GM21423 (cell line): ENCODE measurements around the gene CACNA1D.
"Not testable (repeated sequence)": the region's sequence is repeated elsewhere in the genome, so short reads cannot be mapped to it uniquely, and the experiment has no call there.

Experiments used
- ATAC-seq: cut with Tn5 transposase; IDR thresholded peaks from one replicate; pipeline ENCODE4 v1.9.1; 2021; ENCODE audit warnings: mild to moderate bottlenecking, moderate library complexity; ENCODE audit not compliant: unreplicated experiment

The CACNA1D gene

DNA sequence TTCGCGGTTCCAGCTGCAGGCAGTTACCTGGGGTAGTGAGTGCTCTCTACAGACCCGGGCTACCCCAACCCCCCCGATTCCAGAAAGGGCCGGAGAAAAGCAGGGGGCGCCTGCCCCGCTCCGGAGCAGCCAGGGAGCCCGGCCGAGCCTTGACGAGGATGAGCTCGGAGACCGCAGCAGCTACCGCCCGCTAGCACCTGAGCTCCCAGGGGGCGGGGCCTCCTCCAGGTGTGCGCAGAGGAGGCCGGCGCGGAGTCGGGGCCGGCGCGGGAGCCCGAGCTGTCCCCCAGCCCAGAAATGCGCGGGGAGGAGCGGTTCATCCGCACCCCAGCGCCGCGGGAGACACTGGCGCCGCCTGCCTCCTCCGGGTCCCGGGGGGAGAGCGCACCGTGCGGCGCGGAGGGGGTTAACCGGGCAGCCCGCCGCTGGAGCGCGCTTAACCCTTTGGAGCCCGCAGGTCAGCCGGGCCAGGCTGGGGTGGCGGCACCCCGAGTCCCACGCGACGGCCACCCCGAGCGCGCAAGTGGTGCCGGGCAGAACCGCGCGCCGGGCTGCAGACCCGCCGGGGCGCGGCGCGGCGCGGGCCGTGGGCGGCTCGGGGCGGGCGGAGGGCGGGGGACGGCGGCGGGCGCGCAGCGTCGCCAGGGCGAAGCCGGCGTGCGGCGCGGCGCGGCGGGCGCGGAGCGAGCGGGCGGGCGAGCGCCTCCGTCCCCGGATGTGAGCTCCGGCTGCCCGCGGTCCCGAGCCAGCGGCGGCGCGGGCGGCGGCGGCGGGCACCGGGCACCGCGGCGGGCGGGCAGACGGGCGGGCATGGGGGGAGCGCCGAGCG, at the start of gene CACNA1D:
TSS of gene CACNA1D (plus strand) at position 649 of the 829 bp plus-strand sequence. CDS start 556 bp downstream, outside the sequence.
- ATAC-seq = no peak

DNA sequence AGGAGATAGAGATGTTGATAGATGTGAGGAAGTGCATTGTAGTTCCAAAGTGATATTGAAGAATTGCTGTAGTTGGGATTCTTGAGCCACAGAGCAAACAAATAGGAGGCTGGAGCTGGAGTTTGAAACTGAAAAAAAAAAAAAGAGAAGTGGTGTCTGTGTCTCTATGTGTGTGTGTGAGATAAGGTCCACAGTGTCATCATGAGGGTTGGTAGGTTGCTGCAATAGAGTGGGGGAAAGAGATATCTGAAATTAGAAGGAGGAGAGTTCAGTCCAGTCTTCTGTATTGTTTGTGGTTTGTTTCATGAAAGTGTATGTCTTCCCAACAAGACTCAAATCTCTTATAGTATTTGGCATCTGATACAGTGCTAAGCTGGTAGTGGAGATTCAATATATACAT, 37.3 kb upstream of the CACNA1D start:
- ATAC-seq = no peak

DNA sequence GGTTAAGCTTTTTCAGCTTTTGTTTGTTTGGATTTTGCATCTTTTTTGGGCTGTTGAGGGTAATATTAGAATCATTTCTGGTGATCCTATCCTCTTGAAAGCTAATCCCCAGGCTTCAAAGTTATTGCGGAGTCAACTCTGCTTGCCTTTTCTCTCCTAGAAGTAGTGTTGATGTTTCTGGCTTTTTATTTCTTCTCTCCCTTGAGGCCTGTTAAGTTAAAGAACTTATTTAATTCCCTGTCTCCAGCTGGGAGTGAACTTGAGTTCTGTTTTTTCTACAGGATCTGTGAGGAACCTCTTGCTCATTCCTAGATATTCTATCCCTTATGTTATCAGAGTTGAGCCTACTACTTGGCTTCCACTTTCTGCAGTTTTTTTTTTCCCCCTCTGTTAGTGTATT, 34.1 kb upstream of the CACNA1D start:
- no peak for ATAC-seq

DNA sequence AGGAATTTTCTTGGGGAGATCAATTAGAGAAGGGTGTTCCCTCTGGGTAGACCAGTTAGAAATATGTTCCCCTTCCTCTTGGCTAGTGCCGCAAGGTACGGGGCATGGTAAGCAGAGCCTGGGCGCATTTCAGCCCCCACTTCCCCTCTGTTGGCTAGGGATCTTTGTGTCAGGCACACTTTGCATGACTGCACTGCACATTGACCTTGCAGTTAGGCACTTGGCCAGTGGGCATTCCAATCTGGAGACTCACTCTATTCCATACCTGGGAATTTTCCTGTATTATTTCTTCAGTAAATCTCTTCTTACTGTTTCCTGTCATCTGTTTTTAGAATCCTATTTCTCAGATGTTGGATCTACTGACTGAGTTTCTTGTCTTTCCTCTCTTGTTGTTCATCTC, 30.0 kb upstream of the CACNA1D start:
- no peak for ATAC-seq

DNA sequence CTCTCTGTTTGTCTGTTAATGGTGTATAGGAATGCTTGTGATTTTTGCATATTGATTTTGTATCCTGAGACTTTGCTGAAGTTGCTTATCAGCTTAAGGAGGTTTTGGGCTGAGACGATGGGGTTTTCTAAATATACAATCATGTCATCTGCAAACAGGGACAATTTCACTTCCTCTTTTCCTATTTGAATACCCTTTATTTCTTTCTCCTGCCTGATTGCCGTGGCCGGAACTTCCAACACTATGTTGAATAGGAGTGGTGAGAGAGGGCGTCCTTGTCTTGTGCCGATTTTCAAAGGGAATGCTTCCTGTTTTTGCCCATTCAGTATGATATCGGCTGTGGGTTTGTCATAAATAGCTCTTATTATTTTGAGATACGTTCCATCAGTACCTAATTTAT, 24.7 kb upstream of the CACNA1D start:
- ATAC-seq = not testable (repeated sequence)

DNA sequence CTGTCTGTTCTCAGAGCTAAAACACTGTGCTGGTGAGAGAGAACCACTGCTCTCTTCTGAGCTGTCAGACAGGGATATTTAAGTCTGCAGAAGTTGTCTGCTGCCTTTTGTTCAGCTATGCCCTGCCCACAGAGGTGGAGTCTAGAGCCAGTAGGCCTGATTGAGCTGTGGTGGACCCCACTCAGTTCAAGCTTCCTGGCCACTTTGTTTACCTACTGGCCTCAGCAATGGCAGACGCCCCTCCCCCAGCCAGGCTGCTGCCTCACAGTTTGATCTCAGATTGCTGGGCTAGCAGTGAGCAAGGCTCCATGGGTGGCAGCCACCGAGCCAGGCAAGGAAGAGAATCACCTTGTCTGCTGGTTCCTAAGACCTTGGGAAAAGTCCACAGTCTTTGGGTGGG, 21.0 kb upstream of the CACNA1D start:
- ATAC-seq = no peak

DNA sequence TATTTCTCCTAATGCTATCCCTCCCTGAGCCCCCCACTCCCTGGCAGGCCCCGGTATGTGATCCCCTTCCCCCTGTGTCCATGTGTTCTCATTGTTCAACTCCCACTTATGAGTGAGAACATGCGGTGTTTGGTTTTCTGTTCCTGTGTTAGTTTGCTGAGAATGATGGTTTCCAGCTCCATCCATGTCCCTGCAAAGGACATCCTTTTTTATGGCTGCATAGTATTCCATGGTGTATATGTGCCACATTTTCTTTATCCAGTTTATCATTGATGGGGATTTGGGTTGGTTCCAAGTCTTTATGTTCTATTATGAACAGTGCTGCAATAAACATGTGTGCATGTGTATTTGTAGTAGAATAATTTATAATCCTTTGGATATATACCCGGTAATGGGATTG, 18.0 kb upstream of the CACNA1D start:
- not testable (repeated sequence) for ATAC-seq

DNA sequence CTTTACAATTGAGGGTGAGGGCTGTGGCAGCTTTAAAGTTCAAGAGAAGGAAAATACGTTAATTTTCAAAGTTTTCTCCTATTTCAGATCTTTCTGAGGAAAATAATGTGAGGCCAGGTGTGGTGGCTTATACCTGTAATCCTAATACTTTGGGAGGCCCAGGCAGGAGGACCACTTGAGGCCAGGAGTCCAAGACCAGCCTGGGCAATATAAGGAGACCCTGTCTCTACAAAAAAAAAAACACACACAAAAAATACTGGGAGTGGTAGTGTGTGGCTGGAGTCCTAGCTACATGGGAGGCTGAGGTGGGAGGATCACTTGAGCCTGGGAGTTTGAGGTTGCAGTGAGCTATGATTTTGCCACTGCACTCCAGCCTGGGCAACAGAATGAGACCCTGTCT, 16.7 kb upstream of the CACNA1D start:
- ATAC-seq = not testable (repeated sequence)

DNA sequence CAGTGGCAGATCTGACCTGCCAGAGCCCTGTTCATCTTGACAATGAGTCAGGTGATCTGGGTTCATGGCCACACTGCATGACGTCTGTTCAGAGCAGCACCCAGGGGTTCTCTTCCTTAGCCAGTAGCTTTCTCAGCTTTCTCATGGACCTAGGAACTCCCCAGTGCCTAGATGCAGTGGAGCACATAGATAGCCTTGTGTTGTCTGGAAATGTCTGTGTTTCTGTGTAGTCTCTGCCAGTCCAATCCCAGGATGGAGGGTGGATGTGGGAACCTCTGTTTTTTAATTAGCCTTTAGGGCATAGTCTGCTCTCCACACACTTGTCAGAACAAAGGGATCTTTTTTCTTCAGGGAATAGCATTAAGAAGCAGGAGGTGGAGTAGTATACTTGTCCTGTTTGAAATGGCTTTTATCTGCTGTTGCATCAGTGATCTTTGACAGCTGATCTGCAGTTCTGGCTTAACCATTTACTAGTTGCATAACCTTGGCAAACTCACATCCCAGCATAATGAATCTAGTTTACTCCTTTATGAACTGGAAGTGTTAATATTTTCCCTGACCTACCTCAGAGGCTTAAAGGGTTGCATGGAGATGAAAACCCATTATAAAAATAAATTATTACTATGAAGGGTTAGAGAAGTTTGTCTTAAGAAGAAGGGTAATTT, 16.1 kb upstream of the CACNA1D start:
- no peak for ATAC-seq

DNA sequence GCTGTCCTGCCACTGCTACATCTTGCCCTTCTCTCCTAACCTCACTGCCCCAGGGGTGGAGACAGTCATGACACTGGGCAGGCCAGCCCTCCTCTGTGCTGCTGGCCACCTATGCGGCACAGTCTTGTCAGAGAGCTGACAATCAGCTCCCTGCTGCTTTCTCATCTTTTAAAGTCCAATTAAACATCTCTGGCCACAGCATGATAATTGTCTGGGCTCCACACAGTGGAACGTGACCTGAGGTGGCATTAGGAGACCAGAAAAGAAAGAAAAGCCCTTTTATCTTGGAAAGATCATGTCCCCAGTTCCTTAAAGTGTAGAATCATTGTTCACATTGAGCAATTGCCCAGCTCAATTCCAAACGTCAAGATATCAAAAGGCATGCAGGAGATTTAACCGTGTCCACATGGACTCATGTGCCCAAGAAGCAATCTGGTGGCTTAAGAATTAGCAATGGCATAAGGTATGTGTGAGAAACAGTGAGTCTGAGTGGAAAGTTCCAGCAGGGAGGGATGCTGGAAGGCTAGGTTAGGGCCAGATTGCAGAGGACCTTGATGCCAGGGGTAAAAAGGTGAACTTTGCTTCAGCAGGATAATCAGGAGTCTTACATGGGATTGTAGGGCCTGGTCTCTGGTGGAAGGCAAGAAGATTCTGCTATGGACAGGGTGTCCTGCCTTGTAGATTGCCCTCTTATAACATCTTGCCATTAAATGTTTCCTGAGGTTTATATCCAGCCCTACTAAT, 15.3 kb upstream of the CACNA1D start:
- ATAC-seq = no peak

DNA sequence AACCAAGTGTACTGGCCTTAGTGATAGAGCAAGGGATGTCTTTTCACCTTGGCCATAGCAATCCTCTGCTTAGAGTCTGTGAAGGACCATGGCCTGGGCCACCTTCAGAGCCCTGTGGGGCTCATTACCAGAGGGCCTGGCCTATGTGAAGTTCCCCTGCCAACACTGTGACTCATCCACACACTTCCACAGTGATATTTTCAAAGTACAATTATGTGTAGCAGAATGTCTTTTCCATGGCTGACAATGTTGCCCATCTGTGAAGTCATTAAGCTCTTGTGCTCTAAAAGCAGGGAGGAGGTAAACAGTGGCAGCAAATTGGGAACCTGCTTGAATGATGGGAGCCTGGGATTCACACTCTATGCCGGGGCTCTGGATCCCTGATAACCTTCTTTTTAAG, 12.2 kb upstream of the CACNA1D start:
- no peak for ATAC-seq

DNA sequence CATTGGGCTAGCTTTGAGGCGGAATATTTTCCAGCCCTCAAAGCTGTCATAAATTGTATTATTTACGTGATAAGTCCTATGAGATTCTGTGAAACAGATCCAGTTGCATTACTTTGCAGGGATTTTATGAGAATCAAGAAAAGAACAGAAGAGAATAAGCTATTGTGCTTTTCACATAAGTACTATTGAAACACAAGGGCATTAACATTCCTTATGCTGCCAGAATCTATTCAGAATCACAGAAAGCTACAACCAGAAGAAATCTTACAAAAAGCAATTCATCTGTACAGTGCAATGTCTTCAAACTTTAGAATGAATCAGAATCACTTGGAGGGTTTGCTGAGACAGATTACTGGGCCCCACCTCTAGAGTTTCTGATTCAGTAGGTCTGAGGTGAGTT, 10.6 kb upstream of the CACNA1D start:
- no peak for ATAC-seq

DNA sequence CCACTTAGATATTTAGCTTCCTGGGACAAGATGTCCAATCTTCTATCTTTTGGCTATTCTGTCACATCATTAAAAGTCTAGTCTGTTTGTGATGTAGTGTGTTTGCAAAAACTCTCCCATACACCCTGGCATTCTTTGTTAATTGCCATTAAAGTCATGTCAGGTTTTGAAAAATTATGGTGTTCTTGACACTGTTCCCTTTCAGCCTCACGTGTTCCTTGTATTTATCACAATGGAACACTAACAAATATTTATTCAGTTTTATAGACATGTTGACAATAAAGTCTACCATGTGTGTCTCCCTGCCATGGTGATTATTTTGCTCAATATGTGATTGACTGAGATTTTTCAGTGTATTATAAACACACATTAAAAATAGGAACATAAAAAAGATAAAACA, 9.4 kb upstream of the CACNA1D start:
- ATAC-seq = no peak

DNA sequence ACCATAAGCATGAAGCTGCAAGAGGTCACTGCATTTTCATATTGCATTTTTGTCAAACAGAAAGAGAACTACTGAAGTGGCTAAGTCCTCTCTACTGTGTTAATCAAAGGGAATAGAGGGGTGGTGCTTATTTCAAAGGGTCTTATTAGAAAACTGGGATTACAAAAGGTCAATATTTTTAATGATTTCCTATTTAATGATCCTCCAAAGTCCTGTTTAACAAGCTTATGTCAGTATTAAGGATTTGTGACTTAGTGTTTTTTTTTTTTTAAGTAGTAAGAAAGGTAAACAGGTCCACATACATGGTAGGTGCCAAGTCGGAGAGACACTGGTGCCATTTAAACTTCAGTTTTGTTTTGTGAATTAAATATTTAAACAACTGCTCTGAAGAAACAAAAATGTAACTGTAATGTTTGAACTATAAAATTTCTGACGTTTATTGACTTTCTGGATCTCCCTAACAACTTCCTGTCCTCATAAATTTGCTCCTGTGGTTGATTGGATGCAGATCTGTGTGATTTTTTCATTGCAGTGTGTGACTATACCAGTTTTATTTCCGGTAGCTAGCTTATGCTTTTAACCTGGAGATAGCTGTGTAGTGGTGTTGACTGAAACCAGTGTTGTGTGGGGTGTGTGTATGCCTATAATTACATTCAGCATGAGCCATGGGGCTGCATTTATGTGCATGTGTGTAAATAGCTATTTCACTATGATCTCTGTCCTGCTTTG, 8.6 kb upstream of the CACNA1D start:
- ATAC-seq = no peak

DNA sequence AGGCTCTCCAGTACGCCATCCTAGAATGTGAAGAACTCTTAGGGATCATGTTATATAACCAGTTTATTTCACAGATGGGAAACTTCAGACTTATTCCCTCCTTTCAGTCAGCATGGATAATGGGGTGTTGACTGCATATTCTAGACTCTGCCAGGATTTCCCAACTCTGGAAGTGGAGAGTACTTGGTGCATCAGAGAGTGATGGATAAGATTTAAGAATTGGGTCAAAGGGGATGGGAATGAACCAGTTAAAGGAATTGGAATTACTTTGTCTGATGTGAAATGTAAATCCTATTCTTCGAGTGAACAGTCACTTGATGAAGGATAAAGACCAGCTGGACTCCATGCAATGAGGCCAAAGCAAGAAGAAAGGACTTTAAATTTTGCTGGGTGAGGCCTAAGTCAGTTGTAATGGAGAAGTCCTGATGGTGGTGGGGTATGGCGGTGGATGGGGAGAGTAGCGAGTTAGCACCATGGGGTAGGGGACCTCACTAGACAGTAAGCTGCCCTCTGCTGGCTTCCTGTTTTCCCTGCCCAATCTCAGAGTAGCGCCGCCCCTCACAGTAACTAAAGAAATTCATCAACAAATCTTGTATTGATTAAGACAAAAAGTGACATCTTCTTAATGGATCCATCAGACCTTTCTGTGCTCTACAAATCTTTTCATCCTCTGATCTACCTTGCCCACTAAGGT, 7.3 kb upstream of the CACNA1D start:
- no peak for ATAC-seq

DNA sequence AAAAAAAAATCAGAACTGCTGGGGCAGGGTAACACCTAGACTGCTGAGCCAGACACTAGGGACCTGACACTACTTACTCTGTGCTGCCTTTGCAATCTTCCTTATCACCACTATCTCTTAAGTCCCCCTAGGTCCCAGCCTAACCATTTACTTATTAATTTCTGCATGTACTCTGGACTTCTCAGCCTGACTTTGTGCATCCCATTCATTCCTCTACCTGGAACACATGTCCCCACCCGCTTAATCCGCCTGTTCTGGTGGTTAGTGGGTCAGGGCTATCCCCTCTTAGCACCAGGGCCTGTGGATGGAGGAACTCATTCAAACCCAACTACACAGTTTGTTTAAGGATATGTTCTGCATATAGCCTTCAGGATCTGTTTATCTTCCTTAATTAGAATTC, 5.0 kb upstream of the CACNA1D start:
- no peak for ATAC-seq

DNA sequence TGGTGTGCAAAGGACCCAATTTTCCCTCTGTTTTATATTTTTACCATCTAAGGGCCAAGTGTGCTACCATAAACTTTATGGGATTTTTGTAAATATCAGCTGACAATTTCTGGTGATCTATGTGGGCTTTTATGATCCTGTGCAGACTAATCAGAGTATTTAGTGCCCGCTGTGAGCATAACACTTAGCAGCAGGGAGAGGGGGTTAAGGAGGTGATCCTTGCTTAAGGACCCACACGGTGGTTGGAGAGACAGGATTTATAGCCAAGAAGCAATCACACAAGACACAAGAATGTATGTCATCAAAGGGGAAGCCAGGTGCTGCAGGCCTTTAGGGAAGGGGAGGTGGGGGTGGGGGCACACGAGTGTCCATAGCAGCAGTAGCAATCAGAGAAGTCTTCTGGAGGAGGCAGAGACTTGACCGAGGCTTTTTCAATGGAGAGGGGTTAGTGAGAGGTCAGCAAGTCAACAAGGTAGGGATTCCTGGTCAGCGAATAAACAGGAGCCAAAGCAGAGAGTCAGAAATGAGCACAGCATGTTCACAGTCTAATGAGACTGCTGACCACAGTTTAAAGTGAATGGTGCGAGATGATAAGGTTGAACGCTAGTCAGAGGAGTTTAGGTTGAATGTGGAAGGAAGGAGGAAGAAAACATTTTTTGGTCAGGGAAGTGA, 4.5 kb upstream of the CACNA1D start:
- no peak for ATAC-seq

DNA sequence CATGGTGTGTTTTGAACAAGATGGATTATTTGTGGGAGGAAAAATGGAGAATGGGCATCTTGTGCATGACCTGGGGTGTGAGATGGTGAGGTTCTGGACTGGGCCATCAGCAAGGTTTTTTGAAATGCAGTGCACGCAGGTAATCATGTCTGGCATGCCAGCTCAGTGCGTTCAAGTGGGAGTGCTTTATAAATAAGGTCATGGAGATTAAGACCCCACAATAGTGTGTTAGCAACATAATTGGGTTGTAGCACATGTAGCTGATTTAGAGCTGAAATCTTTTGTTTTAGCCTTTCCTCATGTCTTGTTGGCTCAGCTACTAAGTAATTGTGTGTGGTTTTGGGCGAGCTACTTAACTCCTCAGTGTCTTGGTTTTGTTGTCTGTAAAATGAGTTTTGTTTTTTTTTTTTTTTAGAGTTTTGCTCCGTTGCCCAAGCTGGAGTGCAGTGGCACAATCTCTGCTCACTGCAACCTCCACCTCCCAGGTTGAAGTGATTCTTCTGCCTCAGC, 3.9 kb upstream of the CACNA1D start:
- no peak for ATAC-seq

DNA sequence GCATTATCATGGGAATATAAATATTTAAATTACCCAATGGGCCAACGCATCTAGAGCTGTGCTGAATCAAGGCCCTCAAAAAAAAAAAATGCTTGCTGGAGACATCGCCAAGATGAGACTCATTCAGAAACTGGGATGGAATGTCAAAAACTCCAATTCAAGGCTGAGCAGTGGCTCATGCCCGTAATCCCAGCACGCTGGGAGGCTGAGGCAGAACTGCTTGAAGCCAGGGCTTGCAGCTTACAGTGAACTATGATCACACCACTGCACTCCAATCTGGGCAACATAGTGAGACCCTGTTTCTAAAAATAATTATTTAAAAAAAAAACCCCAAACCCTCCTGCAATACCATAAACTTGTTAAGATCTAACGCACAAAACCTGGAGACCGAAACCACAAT, 3.1 kb upstream of the CACNA1D start:
- no peak for ATAC-seq

DNA sequence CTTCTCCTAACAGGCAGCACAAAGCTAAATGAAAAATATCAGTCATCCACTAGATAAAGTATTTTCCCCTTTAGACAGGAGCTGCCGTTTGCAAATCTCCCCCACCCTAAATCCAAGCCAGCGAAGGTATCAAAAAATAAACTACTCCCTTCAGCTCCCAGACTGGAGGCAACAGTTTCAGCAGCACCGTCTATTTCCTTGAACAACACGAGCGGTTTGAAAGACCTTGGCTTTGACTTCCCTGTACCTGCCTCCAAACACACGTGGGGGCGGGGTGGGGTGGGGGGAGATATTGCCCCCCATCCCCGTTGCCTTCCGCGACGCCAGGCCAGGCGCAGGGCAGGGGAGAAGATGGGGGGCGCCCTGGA, 832 bp upstream of the CACNA1D start:
- no peak for ATAC-seq
